Right lung (tissue), 5 donors: ENCODE results near the gene HACD1. TPM values are rescaled to one million over a fixed set of nuclear protein-coding genes. Genes with fewer than 3 reads are reported as not detected.
"Not testable (repeated sequence)": the region's sequence is repeated elsewhere in the genome, so short reads cannot be mapped to it uniquely, and the experiment has no call there.

Source experiments
- DNase-seq, 2 donors: peaks; one replicate each; pipeline ENCODE4 v3.0.0-alpha.2; 2013
- polyA plus RNA-seq, 5 donors: library from polyadenylated mRNA; unstranded; fragments of 120-200 nt; gene quantifications; one replicate each; pipeline versions ENCODE4 v1.2.1 to v1.2.3, GENCODE V29; 2013; ENCODE audit warnings: inconsistent platforms in 1 of 5, low replicate concordance in 1 of 5; ENCODE audit not compliant: insufficient read length in 5 of 5, insufficient read depth in 1 of 5

Gene HACD1
- polyA plus RNA-seq, 5 donors, result 20.8 to 30.2 (median 25.7) TPM

DNA sequence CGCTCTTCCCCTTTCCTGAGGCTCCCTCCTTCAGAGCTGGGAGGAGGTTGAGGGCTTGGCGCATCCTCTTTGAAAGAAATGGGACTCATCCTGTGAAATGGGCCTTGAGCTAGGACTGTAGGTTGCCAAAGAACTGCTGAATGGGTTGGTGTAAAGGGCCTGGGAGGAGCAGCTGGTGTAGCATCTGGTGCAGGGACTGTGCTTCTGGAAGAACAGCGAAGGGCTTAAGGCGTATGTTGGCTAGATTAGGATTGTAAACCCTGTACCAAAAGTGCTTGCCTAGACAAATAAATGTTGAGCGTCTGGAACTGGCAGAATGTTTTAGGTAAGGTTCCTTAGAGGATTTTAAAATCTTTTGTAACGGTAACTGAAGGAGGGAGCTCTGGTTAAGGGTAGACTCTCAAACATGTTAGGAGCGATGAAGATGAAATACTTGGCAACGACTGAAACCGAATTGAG is 27.3 kb upstream of the HACD1 start:
- DNase-seq, result no peak

GRCh38 chr10:17643755-17644484 is 26.7 kb upstream of the HACD1 start, which contains the start of gene STAM:
TSS of gene STAM (plus strand) at chr10:17644151. CDS start at chr10:17644340, 189 bp downstream.
- peak; percentile 96 to 98 for DNase-seq

GRCh38 chr10:17643339-17643754 is 26.2 kb upstream of the HACD1 start:
- DNase-seq, result no peak

DNA sequence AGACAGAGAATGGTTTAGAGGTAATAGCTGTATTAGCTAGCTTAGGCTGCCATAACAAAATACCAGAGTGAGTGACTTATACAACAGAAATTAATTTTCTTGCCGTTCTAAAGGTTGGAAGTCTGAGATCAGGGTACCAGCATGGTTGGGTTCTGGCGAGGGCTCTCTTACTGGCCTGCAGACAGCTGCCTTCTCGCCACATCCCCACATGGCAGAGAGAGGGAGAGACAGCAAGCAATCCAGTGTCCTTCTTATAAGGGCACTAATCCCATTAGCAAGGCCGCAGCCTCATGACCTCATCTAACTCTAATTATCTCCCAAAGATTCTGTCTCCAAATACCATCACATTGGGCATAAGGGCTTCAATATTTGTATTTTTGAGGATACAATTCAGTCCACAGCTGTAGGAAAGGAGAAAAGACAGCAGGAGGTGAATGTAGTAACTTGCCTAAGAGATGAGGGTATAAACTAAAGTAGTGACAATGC is 23.2 kb upstream of the HACD1 start:
- no peak for DNase-seq

DNA sequence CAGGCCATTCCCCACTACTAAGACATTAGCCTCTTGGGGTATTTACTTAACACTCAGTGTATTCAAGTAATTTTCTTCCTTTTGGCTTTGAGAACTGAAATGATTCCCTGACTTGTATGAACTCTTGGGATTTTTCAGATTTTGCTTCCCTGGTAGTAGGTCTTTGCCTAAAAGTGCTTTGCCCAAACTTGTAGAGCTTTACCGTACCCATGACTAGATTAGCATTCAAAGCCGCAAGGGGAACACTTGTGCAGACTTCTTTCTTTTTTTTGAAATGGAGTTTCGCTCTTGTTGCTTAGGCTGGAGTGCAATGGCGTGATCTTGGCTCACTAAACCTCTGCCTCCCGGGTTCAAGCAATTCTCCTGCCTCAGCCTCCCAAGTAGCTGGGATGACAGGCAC is 20.7 kb upstream of the HACD1 start:
- no peak for DNase-seq

- no peak for DNase-seq
Measured at GRCh38 chr10:17633353-17633752, 16.2 kb upstream of the HACD1 start.

DNA sequence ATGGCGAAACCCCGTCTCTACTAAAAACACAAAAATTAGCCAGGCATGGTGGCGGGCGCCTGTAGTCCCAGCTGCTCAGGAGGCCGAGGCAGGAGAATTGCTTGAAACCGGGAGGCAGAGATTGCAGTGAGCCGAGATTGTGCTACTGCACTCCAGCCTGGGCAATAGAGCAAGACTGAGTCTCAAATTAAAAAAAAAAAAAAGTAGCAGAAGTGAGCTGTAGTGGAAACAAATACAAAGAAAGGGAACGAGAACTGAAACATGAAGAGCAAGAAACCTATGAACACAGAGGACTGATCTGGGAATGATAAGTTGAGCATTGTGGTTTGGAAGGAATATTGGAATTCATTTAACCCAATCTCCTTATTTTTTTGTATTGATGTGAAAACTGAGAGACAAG is 15.4 kb upstream of the HACD1 start:
- not testable (repeated sequence) for DNase-seq

- no peak for DNase-seq
Measured at GRCh38 chr10:17626656-17627055, 9.5 kb upstream of the HACD1 start.

- no peak for DNase-seq
Measured at GRCh38 chr10:17624996-17625395, 7.8 kb upstream of the HACD1 start.

GRCh38 chr10:17622061-17622460 is 4.9 kb upstream of the HACD1 start:
- no peak for DNase-seq

DNA sequence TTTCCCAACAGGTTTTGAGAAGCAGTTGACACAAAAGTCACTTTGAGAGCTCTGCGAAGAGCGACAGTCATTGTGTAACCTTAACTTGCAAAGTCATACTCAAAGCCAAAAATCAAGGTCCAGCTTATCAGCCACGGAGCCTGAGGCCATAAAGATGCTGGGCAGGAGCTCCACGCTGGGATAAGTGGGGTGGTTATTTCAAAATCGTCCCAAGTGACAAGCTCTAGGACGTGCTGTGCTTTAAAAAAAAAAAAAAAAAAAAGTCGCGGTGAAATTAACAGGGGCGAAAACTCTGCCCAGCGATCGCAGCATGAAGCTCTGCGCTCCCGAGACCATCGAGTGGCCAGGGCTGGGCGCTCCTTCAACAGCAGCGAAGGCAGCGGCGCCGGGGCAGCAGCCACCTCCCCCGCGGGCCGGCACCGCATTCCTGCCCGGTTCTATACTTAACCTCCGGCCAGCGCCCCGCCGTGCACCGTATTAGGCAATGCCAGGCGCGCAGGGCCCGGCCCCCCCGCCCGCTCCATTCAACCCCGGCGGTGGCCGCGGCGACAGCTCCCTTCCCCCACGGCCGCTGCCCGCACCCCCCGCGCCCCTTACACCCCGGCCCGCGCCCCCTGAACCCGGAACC is 657 bp downstream of the HACD1 start:
- peak; percentile 51 to 56 for DNase-seq

DNA sequence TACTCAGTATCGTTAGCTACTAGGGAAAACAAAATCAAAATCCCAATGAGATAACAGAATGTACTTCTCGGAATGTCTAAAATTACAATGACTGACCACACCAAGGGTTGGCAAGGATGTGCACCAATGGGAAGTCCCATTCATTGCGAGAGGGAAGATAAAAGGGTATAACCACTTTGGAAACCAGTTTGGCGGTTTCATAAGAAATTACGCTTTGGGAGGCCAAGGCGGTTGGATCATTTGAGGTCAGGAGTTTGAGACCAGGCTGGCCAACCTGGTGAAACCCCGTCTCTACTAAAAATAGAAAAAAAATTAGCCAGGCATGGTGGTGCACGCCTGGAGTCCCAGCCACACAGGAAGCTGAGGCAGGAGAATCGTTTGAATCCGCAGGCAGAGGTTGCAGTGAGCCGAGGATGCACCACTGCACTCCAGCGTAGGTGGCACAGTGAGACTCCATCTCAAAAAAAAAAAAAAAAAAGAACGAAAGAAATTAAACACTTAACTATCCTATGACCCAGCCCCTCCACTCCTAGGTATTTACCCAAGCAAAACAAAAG is 7.6 kb downstream of the HACD1 start:
- no peak for DNase-seq

GRCh38 chr10:17607603-17608332 is 9.4 kb downstream of the HACD1 start:
- DNase-seq, result peak; percentile 48 to 49

- no peak for DNase-seq
Measured at GRCh38 chr10:17607060-17607459, 10.1 kb downstream of the HACD1 start.

- DNase-seq, result no peak
Measured at GRCh38 chr10:17606547-17607040, 10.6 kb downstream of the HACD1 start.

DNA sequence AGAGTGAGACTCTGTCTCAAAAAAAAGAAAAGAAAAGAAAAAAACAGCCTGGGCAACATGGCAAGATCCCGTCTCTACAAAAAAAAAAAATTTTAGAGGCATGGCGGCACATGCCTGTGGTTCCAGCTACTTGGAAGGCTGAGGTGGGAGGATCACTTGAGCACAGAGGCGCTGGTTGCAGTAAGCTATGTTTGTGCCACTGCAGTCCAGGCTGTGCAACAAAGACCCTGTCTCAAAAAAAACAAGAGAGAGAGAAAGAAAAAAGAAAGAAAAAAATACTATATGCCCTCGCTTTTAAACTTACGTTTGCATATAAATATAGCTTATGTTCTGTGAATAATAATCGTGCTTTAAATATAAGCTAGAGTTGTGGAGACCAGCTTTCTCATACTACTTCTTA is 11.2 kb downstream of the HACD1 start:
- DNase-seq, result no peak

GRCh38 chr10:17599089-17599488 is 18.1 kb downstream of the HACD1 start:
- peak in 1 of 2 donors; percentile 16 for DNase-seq

GRCh38 chr10:17597386-17597785 is 19.8 kb downstream of the HACD1 start:
- DNase-seq, result no peak

- DNase-seq, result no peak
Measured at GRCh38 chr10:17590969-17591645, 26.1 kb downstream of the HACD1 start.

- not testable (repeated sequence) for DNase-seq
Measured at GRCh38 chr10:17589316-17589715, 27.9 kb downstream of the HACD1 start.

GRCh38 chr10:17588420-17588819 is 28.8 kb downstream of the HACD1 start:
- no peak for DNase-seq
